AG04450 (cell line): ENCODE results near the gene ASIC5. TPM values are rescaled to one million over a fixed set of nuclear protein-coding genes. Genes with fewer than 3 reads are reported as not detected.

Source experiments
- CTCF ChIA-PET: fragments of 300-600, 350-600 bp; formaldehyde crosslinking; extraction: SDS; loops from one replicate; lab custom pipeline; 2022; ENCODE audit warnings: antibody characterized with exemption, inconsistent platforms; lab: Charles Lee
- POLR2A ChIA-PET: fragments of 350-600 bp; formaldehyde crosslinking; extraction: SDS; loops from one replicate; lab custom pipeline; 2021; ENCODE audit warnings: antibody characterized with exemption, inconsistent platforms; lab: Yijun Ruan, JAX
- DNase-seq: peaks from one replicate; pipeline ENCODE4 v3.0.0-alpha.2; 2011; ENCODE audit warnings: low read depth, low spot score
- H3K27ac ChIP-seq: one replicate; pipeline ENCODE4 v1.5.1; 2012; ENCODE audit warnings: low read depth, low read length, control low read depth
- H3K27me3 ChIP-seq: one replicate; pipeline ENCODE4 v1.6.0; 2012; ENCODE audit warnings: low read length; ENCODE audit not compliant: control insufficient read depth, insufficient read depth
- H3K4me3 ChIP-seq: 2 replicates; pipeline ENCODE4 v1.5.1; 2011; ENCODE audit warnings: mild to moderate bottlenecking, low read depth, low read length, control low read depth
- H3K9me3 ChIP-seq: 2 replicates; pipeline ENCODE4 v1.5.1; 2012; ENCODE audit warnings: low read length; ENCODE audit not compliant: control insufficient read depth, insufficient read depth
- CTCF ChIP-seq: IDR thresholded peaks from 2 replicates; pipeline ENCODE4 v1.5.1; 2011; ENCODE audit warnings: low read depth, low read length, control low read depth, inconsistent platforms
- polyA plus RNA-seq: library from polyadenylated mRNA; depleted of rRNA; stranded (reverse); fragments of >200 nt; gene quantifications from 2 replicates; pipeline ENCODE4 v1.2.3, GENCODE V29; 2011; rRNA removed

Gene ASIC5
- polyA plus RNA-seq, 1 experiment = not detected

- CTCF ChIA-PET = interaction anchor here (1.4 to 2.2 kb wide), 6 partner anchors 7 to 358 kb away, joined by 4 to 25 read pairs (median 12); no protein-coding TSS in a partner anchor
- no peak overlapping the region for H3K27ac ChIP-seq
- no peak overlapping the region for H3K4me3 ChIP-seq
- DNase-seq = no peak
- H3K27me3 ChIP-seq = no peaks in the 10 kb centered on the region
- TF ChIP-seq CTCF = no peak
- POLR2A ChIA-PET = no interaction called here
- H3K9me3 ChIP-seq = no peaks in the 10 kb centered on the region; the same call in 1 of the 2 replicates
Measured at GRCh38 chr4:155785828-155786227, 80.2 kb downstream of the ASIC5 start.

- DNase-seq = no peak
- TF ChIP-seq CTCF = no peak
- ChIA-PET POLR2A (interaction anchor here (0.7 kb wide), 2 partner anchors 18 to 118 kb away, joined by 3 read pairs; no protein-coding TSS in a partner anchor), CTCF (interaction anchor here (1.0 to 2.3 kb wide), 2 partner anchors 168 to 381 kb away, joined by 7 to 12 read pairs; partner anchors contain the start of gene CTSO)
- Histone ChIP-seq H3K27me3 (no peaks in the 10 kb centered on the region), H3K9me3 (no peaks in the 10 kb centered on the region; the same call in 1 of the 2 replicates), H3K27ac (no peak overlapping the region), H3K4me3 (no peak overlapping the region)
Measured at GRCh38 chr4:155784637-155785036, 81.4 kb downstream of the ASIC5 start.

GRCh38 chr4:155781249-155781831 is 84.7 kb downstream of the ASIC5 start:
- Histone ChIP-seq H3K4me3 (no peak overlapping the region), H3K27ac (no peak overlapping the region), H3K9me3 (no peaks in the 10 kb centered on the region; the same call in 1 of the 2 replicates), H3K27me3 (no peaks in the 10 kb centered on the region)
- TF ChIP-seq CTCF = no peak
- POLR2A ChIA-PET = interaction anchor here (1.0 kb wide), 1 partner anchor 23 kb away, joined by 3 read pairs; the partner anchor contains the start of gene GUCY1B1
- CTCF ChIA-PET = interaction anchor here (1.2 to 4.1 kb wide), 4 partner anchors 29 to 378 kb away, joined by 3 to 22 read pairs (median 6); partner anchors contain the start of gene CTSO
- DNase-seq = no peak

GRCh38 chr4:155780775-155781174 is 85.3 kb downstream of the ASIC5 start:
- DNase-seq = no peak
- H3K9me3 ChIP-seq = no peaks in the 10 kb centered on the region; the same call in 1 of the 2 replicates
- CTCF ChIA-PET = interaction anchor here (1.2 to 4.1 kb wide), 4 partner anchors 30 to 377 kb away, joined by 3 to 22 read pairs (median 6); partner anchors contain the start of gene CTSO
- H3K4me3 ChIP-seq = no peak overlapping the region
- POLR2A ChIA-PET = interaction anchor here (1.0 kb wide), 1 partner anchor 22 kb away, joined by 3 read pairs; the partner anchor contains the start of gene GUCY1B1
- H3K27me3 ChIP-seq = no peaks in the 10 kb centered on the region
- no peak overlapping the region for H3K27ac ChIP-seq
- no peak for TF ChIP-seq CTCF

Other genes starting within 250 kb of the ASIC5 start
- 1.5 and 1.9 TPM in 2 replicates for gene GUCY1A1, start 199.4 kb downstream of the ASIC5 start, polyA plus RNA-seq
- gene GUCY1B1, start 107.3 kb downstream of the ASIC5 start, polyA plus RNA-seq = 18.7 and 25.0 TPM in 2 replicates
- gene TDO2, start 37.4 kb upstream of the ASIC5 start, polyA plus RNA-seq = 0.55 and 0.84 TPM in 2 replicates
- gene CTSO, start 87.6 kb upstream of the ASIC5 start, polyA plus RNA-seq = 19.0 and 24.0 TPM in 2 replicates